ENCODE measurements around the gene THRA.

THRA gene

GRCh38 chr17:40041196-40041595 lies 21.6 kb upstream of the THRA start:
- Mint-ChIP-seq H3K36me3 (peaks cover 19% of the 10 kb centered on the region), H3K4me1 (no peaks in the 10 kb centered on the region), H3K4me3 (no peak overlapping the region), H3K9me3 (no peaks in the 10 kb centered on the region), H3K27ac (no peak overlapping the region), H3K27me3 (no peaks in the 10 kb centered on the region)
- no peak for ATAC-seq

GRCh38 chr17:40056379-40057015 lies 6.3 kb upstream of the THRA start:
- Mint-ChIP-seq H3K36me3 (peaks cover 6% of the 10 kb centered on the region), H3K4me1 (peaks cover 6% of the 10 kb centered on the region), H3K27me3 (peaks cover 12% of the 10 kb centered on the region), H3K9me3 (no peaks in the 10 kb centered on the region), H3K4me3 (no peak overlapping the region), H3K27ac (no peak overlapping the region)
- no peak for ATAC-seq

GRCh38 chr17:40058186-40058784 lies 4.5 kb upstream of the THRA start:
- H3K4me3 Mint-ChIP-seq = no peak overlapping the region
- H3K36me3 Mint-ChIP-seq = no peaks in the 10 kb centered on the region
- no peak overlapping the region for H3K27ac Mint-ChIP-seq
- no peak for ATAC-seq
- peaks cover 14% of the 10 kb centered on the region for H3K4me1 Mint-ChIP-seq
- peaks cover 12% of the 10 kb centered on the region for H3K27me3 Mint-ChIP-seq
- H3K9me3 Mint-ChIP-seq = no peaks in the 10 kb centered on the region

- H3K9me3 Mint-ChIP-seq = no peaks in the 10 kb centered on the region
- H3K36me3 Mint-ChIP-seq = no peaks in the 10 kb centered on the region
- ATAC-seq = no peak
- H3K4me1 Mint-ChIP-seq = peaks cover 16% of the 10 kb centered on the region
- H3K27ac Mint-ChIP-seq = no peak overlapping the region
- peaks cover 12% of the 10 kb centered on the region for H3K27me3 Mint-ChIP-seq
- no peak overlapping the region for H3K4me3 Mint-ChIP-seq
These were observed 3.9 kb upstream of the THRA start for GRCh38 chr17:40058865-40059264.

- Mint-ChIP-seq H3K9me3 (no peaks in the 10 kb centered on the region), H3K4me3 (no peak overlapping the region), H3K4me1 (peaks cover 26% of the 10 kb centered on the region), H3K27ac (no peak overlapping the region), H3K27me3 (peaks cover 12% of the 10 kb centered on the region), H3K36me3 (no peaks in the 10 kb centered on the region)
- ATAC-seq = no peak
These were observed 2.9 kb upstream of the THRA start for GRCh38 chr17:40059729-40060475.

- H3K27ac Mint-ChIP-seq = peak overlapping the region; percentile 64
- H3K4me1 Mint-ChIP-seq = peaks cover 34% of the 10 kb centered on the region
- H3K9me3 Mint-ChIP-seq = no peaks in the 10 kb centered on the region
- H3K27me3 Mint-ChIP-seq = peaks cover 12% of the 10 kb centered on the region
- H3K4me3 Mint-ChIP-seq = no peak overlapping the region
- H3K36me3 Mint-ChIP-seq = no peaks in the 10 kb centered on the region
- no peak for ATAC-seq
These were observed 1.7 kb upstream of the THRA start for GRCh38 chr17:40060887-40061608.

- Mint-ChIP-seq H3K4me3 (peak overlapping the region; percentile 66), H3K9me3 (no peaks in the 10 kb centered on the region), H3K27me3 (peaks cover 9% of the 10 kb centered on the region), H3K27ac (peak overlapping the region; percentile 64), H3K4me1 (peaks cover 34% of the 10 kb centered on the region), H3K36me3 (no peaks in the 10 kb centered on the region)
- no peak for ATAC-seq
These were observed 1.1 kb upstream of the THRA start for GRCh38 chr17:40061609-40062038.

- H3K27ac Mint-ChIP-seq = peak overlapping the region; percentile 68
- peak overlapping the region; percentile 90 for H3K4me3 Mint-ChIP-seq
- H3K27me3 Mint-ChIP-seq = no peaks in the 10 kb centered on the region
- H3K4me1 Mint-ChIP-seq = peaks cover 47% of the 10 kb centered on the region
- H3K9me3 Mint-ChIP-seq = no peaks in the 10 kb centered on the region
- H3K36me3 Mint-ChIP-seq = no peaks in the 10 kb centered on the region
- ATAC-seq = peak; percentile 58
These were observed 514 bp downstream of the THRA start for GRCh38 chr17:40063187-40063771.

- Mint-ChIP-seq H3K36me3 (no peaks in the 10 kb centered on the region), H3K27ac (peak overlapping the region; percentile 68), H3K4me1 (peaks cover 55% of the 10 kb centered on the region), H3K4me3 (peak overlapping the region; percentile 90), H3K27me3 (no peaks in the 10 kb centered on the region), H3K9me3 (no peaks in the 10 kb centered on the region)
- no peak for ATAC-seq
These were observed 1.3 kb downstream of the THRA start for GRCh38 chr17:40063901-40064531.

- ATAC-seq = no peak
- no peak overlapping the region for H3K4me3 Mint-ChIP-seq
These were observed 2.4 kb downstream of the THRA start for GRCh38 chr17:40064971-40065768.

GRCh38 chr17:40065769-40066510 lies 3.2 kb downstream of the THRA start:
- Mint-ChIP-seq H3K36me3 (no peaks in the 10 kb centered on the region), H3K9me3 (no peaks in the 10 kb centered on the region), H3K27ac (peak overlapping the region; percentile 7), H3K27me3 (no peaks in the 10 kb centered on the region), H3K4me1 (peaks cover 74% of the 10 kb centered on the region), H3K4me3 (no peak overlapping the region)
- no peak for ATAC-seq

More at GRCh38 chr17:40064971-40065768, 2.4 kb downstream of the THRA start:
- H3K36me3 Mint-ChIP-seq = no peaks in the 10 kb centered on the region
- H3K4me1 Mint-ChIP-seq = peaks cover 66% of the 10 kb centered on the region
- peak overlapping the region; percentile 7 for H3K27ac Mint-ChIP-seq
- no peaks in the 10 kb centered on the region for H3K9me3 Mint-ChIP-seq
- H3K27me3 Mint-ChIP-seq = no peaks in the 10 kb centered on the region

- Mint-ChIP-seq H3K27me3 (no peaks in the 10 kb centered on the region), H3K4me3 (no peak overlapping the region), H3K36me3 (no peaks in the 10 kb centered on the region), H3K27ac (peak overlapping the region; percentile 76), H3K4me1 (peaks cover 76% of the 10 kb centered on the region), H3K9me3 (no peaks in the 10 kb centered on the region)
- ATAC-seq = no peak
These were observed 4.9 kb downstream of the THRA start for GRCh38 chr17:40067710-40068109.

GRCh38 chr17:40068129-40068581 lies 5.4 kb downstream of the THRA start:
- no peaks in the 10 kb centered on the region for H3K36me3 Mint-ChIP-seq
- ATAC-seq = no peak
- no peaks in the 10 kb centered on the region for H3K27me3 Mint-ChIP-seq
- no peaks in the 10 kb centered on the region for H3K9me3 Mint-ChIP-seq
- peak overlapping the region; percentile 80 for H3K4me3 Mint-ChIP-seq
- H3K27ac Mint-ChIP-seq = peak overlapping the region; percentile 76
- H3K4me1 Mint-ChIP-seq = peaks cover 80% of the 10 kb centered on the region

All from stimulated activated memory B cell treated with anti-CD40 and anti-IgM and Interleukin-4, amounts not matched to agents 10 μg/mL and 1 μg/mL and 100 μg/mL, for 72 hours (primary cell).